SK-N-SH treated with all-trans-retinoic acid at 6 μM for 48 hours (cell line): ENCODE results near the gene ADD1.
A peak's percentile ranks its signal among the peaks of the same experiment; 100 is the strongest.

Experiments used
- ATAC-seq: fragments of 200-7000 bp; cut with Tn5 transposase; 3 replicates; pipeline ENCODE4 v1.9.1; 2020; ENCODE audit warnings: mild to moderate bottlenecking, moderate library complexity
- BACH2 ChIP-seq: fragments of 250-450 bp; sonication (Bioruptor Pico); IDR thresholded peaks from 2 replicates; pipeline ENCODE4 v1.9.0; 2021; ENCODE audit warnings: mild to moderate bottlenecking, borderline replicate concordance
- CREB5 ChIP-seq: fragments of 250-450 bp; sonication (Bioruptor Pico); IDR thresholded peaks from 2 replicates; pipeline ENCODE4 v1.5.1; 2020; ENCODE audit warnings: low read depth, mild to moderate bottlenecking, moderate library complexity
- ESRRG ChIP-seq: fragments of 250-450 bp; sonication (Bioruptor Pico); IDR thresholded peaks from 2 replicates; pipeline ENCODE4 v1.6.1; 2021; ENCODE audit warnings: mild to moderate bottlenecking
- GLIS3 ChIP-seq: fragments of 250-450 bp; sonication (Bioruptor Pico); IDR thresholded peaks from 2 replicates; pipeline ENCODE4 v1.5.0; 2020; ENCODE audit warnings: mild to moderate bottlenecking, moderate library complexity
- ISL1 ChIP-seq: fragments of 250-450 bp; sonication (Bioruptor Pico); IDR thresholded peaks from 2 replicates; pipeline ENCODE4 v2.1.2; 2022; ENCODE audit warnings: mild to moderate bottlenecking, moderate library complexity
- POU6F1 ChIP-seq: fragments of 250-450 bp; sonication (Bioruptor Pico); IDR thresholded peaks from 2 replicates; pipeline ENCODE4 v1.8.0; 2021; ENCODE audit warnings: low read depth, mild to moderate bottlenecking, moderate library complexity, borderline replicate concordance
- PPARA ChIP-seq: fragments of 250-450 bp; sonication (Bioruptor Pico); IDR thresholded peaks from 2 replicates; pipeline ENCODE4 v1.5.0; 2020; ENCODE audit warnings: mild to moderate bottlenecking, borderline replicate concordance
- SNAI2 ChIP-seq: fragments of 250-450 bp; sonication (Bioruptor Pico); IDR thresholded peaks from 2 replicates; pipeline ENCODE4 v1.5.0; 2020; ENCODE audit warnings: mild to moderate bottlenecking, moderate library complexity
- TCF4 ChIP-seq: fragments of 250-450 bp; sonication (Bioruptor Pico); IDR thresholded peaks from 2 replicates; pipeline ENCODE4 v1.8.0; 2021; ENCODE audit warnings: mild to moderate bottlenecking, moderate library complexity, borderline replicate concordance
- TOX ChIP-seq: fragments of 250-450 bp; sonication (Bioruptor Pico); IDR thresholded peaks from 2 replicates; pipeline ENCODE4 v1.8.0; 2021; ENCODE audit warnings: mild to moderate bottlenecking, moderate library complexity, borderline replicate concordance
- ZC3H10 ChIP-seq: fragments of 250-450 bp; sonication (Bioruptor Pico); IDR thresholded peaks from 2 replicates; pipeline ENCODE4 v1.5.1; 2021; ENCODE audit warnings: mild to moderate bottlenecking, moderate library complexity
- ZFP3 ChIP-seq: fragments of 250-450 bp; sonication (Bioruptor Pico); IDR thresholded peaks from 2 replicates; pipeline ENCODE4 v1.5.0; 2020; ENCODE audit warnings: mild to moderate bottlenecking, moderate library complexity
- ZNF565 ChIP-seq: fragments of 450-650 bp; formaldehyde crosslinking; conservative IDR thresholded peaks from 2 replicates; pipeline ENCODE4 v1.5.0; 2020; ENCODE audit warnings: low read depth, mild to moderate bottlenecking, moderate library complexity
- ZNF70 ChIP-seq: fragments of 450-650 bp; formaldehyde crosslinking; IDR thresholded peaks from 2 replicates; pipeline ENCODE4 v1.5.0; 2020; ENCODE audit warnings: mild to moderate bottlenecking, moderate library complexity
- ZNF8 ChIP-seq: fragments of 450-650 bp; formaldehyde crosslinking; IDR thresholded peaks from 2 replicates; pipeline ENCODE4 v1.5.0; 2020; ENCODE audit warnings: mild to moderate bottlenecking, moderate library complexity

Gene ADD1

GRCh38 chr4:2795893-2796848 is 47.5 kb upstream of the ADD1 start:
- TF ChIP-seq ZNF565 (CRISPR knock-in tag): no peak
- TF ChIP-seq, all 23 proteins: peak for 0
- peak; percentile 2; the same call in 2 of the 3 replicates for ATAC-seq

GRCh38 chr4:2796849-2797544 is 46.6 kb upstream of the ADD1 start:
- no peak for ATAC-seq

GRCh38 chr4:2797545-2798305 is 45.9 kb upstream of the ADD1 start:
- no peak for ATAC-seq
- TF ChIP-seq ZFP3 (CRISPR knock-in tag) (no peak), CREB5 (CRISPR knock-in tag) (no peak), SNAI2 (CRISPR knock-in tag) (no peak), ZC3H10 (CRISPR knock-in tag) (no peak)

More at GRCh38 chr4:2796849-2797544, 46.6 kb upstream of the ADD1 start:
- TF ChIP-seq PPARA (no peak), ESRRG (CRISPR knock-in tag) (no peak), ZNF565 (CRISPR knock-in tag) (no peak), ZNF8 (no peak), TOX (CRISPR knock-in tag) (no peak), CREB5 (CRISPR knock-in tag) (no peak), BACH2 (CRISPR knock-in tag) (no peak), POU6F1 (CRISPR knock-in tag) (no peak), ZNF70 (no peak)

- no peak; the same call in 2 of the 3 replicates for ATAC-seq
- TF ChIP-seq TCF4 (CRISPR knock-in tag) (peak; percentile 61), GLIS3 (CRISPR knock-in tag) (no peak)
Observed at GRCh38 chr4:2798399-2799223, 45.0 kb upstream of the ADD1 start.

- TF ChIP-seq ISL1 (CRISPR knock-in tag): no peak
- ATAC-seq: no peak
Observed at GRCh38 chr4:2799224-2799911, 44.3 kb upstream of the ADD1 start.
